PC-3 (cell line): ENCODE results near the gene NELFB. TPM values are rescaled to one million over a fixed set of nuclear protein-coding genes. Genes with fewer than 3 reads are reported as not detected.
A peak's percentile ranks its signal among the peaks of the same experiment; 100 is the strongest.

Experiments used
- ATAC-seq: fragments of 200-7000 bp; cut with Tn5 transposase; 2 replicates; pipeline ENCODE4 v1.9.1; 2020; ENCODE audit warnings: mild to moderate bottlenecking, moderate library complexity
- BruUV-seq: library from RNA; stranded (reverse); fragments of 400-500 nt; replicated peaks from 2 replicates; lab custom pipeline; 2021; lab: Mats Ljungman, UMichigan
- CTCF ChIA-PET: fragments of 300-600 bp; sonication (Branson Sonifier 250); formaldehyde crosslinking; loops from one replicate; lab custom pipeline; 2022; ENCODE audit warnings: antibody characterized with exemption; lab: Charles Lee
- POLR2A ChIA-PET: fragments of 300-600 bp; sonication (Branson Sonifier 250); formaldehyde crosslinking; loops from one replicate; lab custom pipeline; 2022; ENCODE audit warnings: antibody characterized with exemption; ENCODE audit not compliant: unreplicated experiment; lab: Charles Lee
- DNase-seq: peaks from one replicate; pipeline ENCODE4 v3.0.0-alpha.2; 2015
- H2AFZ ChIP-seq: fragments of 300-600 bp; sonication (generic); 2 replicates; pipeline ENCODE4 v1.6.0; 2016; ENCODE audit warnings: antibody characterized with exemption, low read length
- H3F3A ChIP-seq: fragments of 300-600 bp; sonication (generic); one replicate; pipeline ENCODE4 v1.6.0; 2017; ENCODE audit warnings: antibody characterized with exemption, low read length, control low read depth, mild to moderate bottlenecking; ENCODE audit not compliant: unreplicated experiment
- H3K27ac ChIP-seq: fragments of 300-600 bp; sonication (generic); 2 replicates; pipeline ENCODE4 v1.5.1; 2016; ENCODE audit warnings: mild to moderate bottlenecking, low read length
- H3K27me3 ChIP-seq: fragments of 300-600 bp; sonication (generic); 2 replicates; pipeline ENCODE4 v1.6.1; 2016; ENCODE audit warnings: low read length, mixed read lengths
- H3K36me3 ChIP-seq: fragments of 300-600 bp; sonication (generic); 2 replicates; pipeline ENCODE4 v1.6.1; 2016; ENCODE audit warnings: low read depth, mixed run types, low read length, mixed read lengths
- H3K4me1 ChIP-seq: fragments of 300-600 bp; sonication (generic); 2 replicates; pipeline ENCODE4 v1.5.1; 2016; ENCODE audit warnings: low read length; ENCODE audit not compliant: insufficient read depth
- H3K4me2 ChIP-seq: fragments of 300-600 bp; sonication (generic); 2 replicates; pipeline ENCODE4 v1.6.0; 2016; ENCODE audit warnings: low read length
- H3K4me3 ChIP-seq: fragments of 300-600 bp; sonication (generic); 2 replicates; pipeline ENCODE4 v1.5.1; 2016; ENCODE audit warnings: mild to moderate bottlenecking, low read length, mixed read lengths
- H3K79me2 ChIP-seq: fragments of 300-600 bp; sonication (generic); 2 replicates; pipeline ENCODE4 v1.6.1; 2017; ENCODE audit warnings: low read length, mixed read lengths
- H3K9ac ChIP-seq: fragments of 300-600 bp; sonication (generic); 2 replicates; pipeline ENCODE4 v1.6.0; 2016; ENCODE audit warnings: mild to moderate bottlenecking, low read length
- H3K9me2 ChIP-seq: fragments of 300-600 bp; sonication (generic); replicated peaks from 2 replicates; pipeline ENCODE4 v1.6.1; 2016; ENCODE audit warnings: mixed run types, low read length, mixed read lengths
- H3K9me3 ChIP-seq: fragments of 300-600 bp; sonication (generic); 2 replicates; pipeline ENCODE4 v1.6.1; 2016; ENCODE audit warnings: low read length, mixed read lengths
- H4K20me1 ChIP-seq: fragments of 300-600 bp; sonication (generic); 2 replicates; pipeline ENCODE4 v1.6.1; 2016; ENCODE audit warnings: low read length, mixed read lengths
- CTCF ChIP-seq: fragments of 300-600 bp; sonication (generic); conservative IDR thresholded peaks from 2 replicates; pipeline ENCODE4 v1.5.1; 2017; ENCODE audit warnings: antibody characterized with exemption, low read depth, mild to moderate bottlenecking, low read length
- EZH2 ChIP-seq: fragments of 300-600 bp; sonication (generic); IDR thresholded peaks from one replicate; pipeline ENCODE4 v1.6.1; 2017; ENCODE audit warnings: antibody characterized with exemption, mild to moderate bottlenecking, low read length; ENCODE audit not compliant: unreplicated experiment
- EZH2phosphoT487 ChIP-seq: fragments of 300-600 bp; sonication (generic); IDR thresholded peaks from 2 replicates; pipeline ENCODE4 v1.6.1; 2018; ENCODE audit warnings: mild to moderate bottlenecking, antibody characterized with exemption, low read length, borderline replicate concordance
- intact Hi-C: fragments of 100-400 bp; cut with micrococcal nuclease; formaldehyde crosslinking; loops from 2 replicates; pipeline ENCODE4 v1.9.0; 2023
- total RNA-seq: library from RNA; depleted of rRNA; stranded (reverse); fragments of >200 nt; gene quantifications from 2 replicates; pipeline ENCODE4 v1.2.3, GENCODE V29; 2014

Gene NELFB
- total RNA-seq, 1 experiment from 2014 or later = 50.7 TPM

DNA sequence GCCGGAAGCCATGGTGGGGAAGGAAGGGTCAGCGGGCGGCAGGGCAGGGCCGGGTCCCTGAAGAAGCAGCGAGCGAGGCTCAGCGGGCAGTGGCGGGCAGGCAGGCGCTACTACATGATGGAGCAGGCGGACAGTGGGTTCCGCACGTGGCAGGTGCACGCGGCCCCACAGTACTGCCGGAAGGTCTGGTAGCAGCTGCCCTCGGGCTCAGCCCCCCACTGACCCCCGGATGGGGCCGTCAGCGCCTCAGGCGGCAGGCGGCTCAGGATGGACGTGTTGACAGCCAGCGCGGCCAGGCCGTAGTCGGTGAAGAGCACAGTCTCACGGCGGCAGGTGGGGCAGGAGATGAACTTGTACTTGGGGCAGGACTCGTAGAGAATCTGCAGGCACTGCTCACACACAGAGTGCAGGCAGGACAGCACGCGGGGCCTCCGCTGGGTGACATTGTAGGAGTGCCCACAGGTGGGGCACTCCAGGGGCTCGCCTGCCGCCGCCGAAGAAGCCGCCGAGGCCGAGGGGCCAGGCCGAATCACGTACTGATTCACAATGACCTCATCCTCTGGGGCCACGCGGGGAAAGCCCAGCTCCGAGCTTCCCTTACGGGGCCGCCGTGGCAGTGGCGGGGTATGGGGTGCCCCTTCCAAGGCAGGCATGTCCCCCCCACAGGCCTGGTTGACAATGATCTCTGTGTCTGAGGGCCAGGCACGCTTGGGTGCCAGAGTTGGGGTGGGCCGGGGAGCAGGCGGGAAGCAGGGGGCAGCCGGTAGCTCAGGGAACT lies 34.6 kb upstream of the NELFB start:
- Histone ChIP-seq H3K4me3 (no peak overlapping the region), H3K27ac (no peak overlapping the region), H3K9me2 (no peaks in the 10 kb centered on the region), H3K4me2 (no peak overlapping the region), H2AFZ (no peak overlapping the region), H3K36me3 (no peaks in the 10 kb centered on the region), H3K4me1 (peaks cover 40% of the 10 kb centered on the region), H4K20me1 (no peaks in the 10 kb centered on the region), H3K79me2 (peaks cover 14% of the 10 kb centered on the region), H3K9me3 (no peaks in the 10 kb centered on the region), H3F3A (peaks cover 2% of the 10 kb centered on the region), H3K27me3 (no peaks in the 10 kb centered on the region), H3K9ac (no peak overlapping the region)
- CTCF ChIA-PET = no interaction called here
- no peak for TF ChIP-seq CTCF
- POLR2A ChIA-PET = no interaction called here
- TSS peak; percentile 20 for BruUV-seq
- ATAC-seq (no peak), DNase-seq (no peak)
- intact Hi-C loops = no loop called here

DNA sequence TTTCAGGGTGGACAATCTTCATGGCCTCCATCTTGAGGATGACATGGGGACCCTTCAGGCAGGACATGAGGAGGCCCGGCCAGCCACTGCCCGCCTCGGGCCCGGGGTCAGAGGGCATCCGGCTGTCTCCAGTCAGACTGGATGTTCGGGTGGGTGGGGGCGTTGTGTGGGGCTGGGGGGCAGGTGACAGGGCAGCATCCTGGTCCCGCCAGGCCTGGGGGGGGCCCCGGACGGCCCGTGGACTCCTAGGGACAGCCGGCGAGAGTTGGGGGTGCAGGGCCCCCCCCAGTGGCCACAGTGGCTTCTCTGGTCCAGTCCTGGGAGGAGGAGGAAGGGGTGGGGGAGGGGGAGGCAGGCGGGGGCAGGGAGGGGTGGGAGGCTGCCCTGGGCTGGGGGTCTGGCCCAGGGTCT lies 34.0 kb upstream of the NELFB start:
- H4K20me1 ChIP-seq = no peaks in the 10 kb centered on the region
- CTCF ChIA-PET = no interaction called here
- H3K36me3 ChIP-seq = no peaks in the 10 kb centered on the region
- peaks cover 19% of the 10 kb centered on the region for H3K79me2 ChIP-seq
- no peak overlapping the region for H3K4me2 ChIP-seq
- no peak overlapping the region for H3K27ac ChIP-seq
- POLR2A ChIA-PET = no interaction called here
- no peak for ATAC-seq
- intact Hi-C loops = no loop called here
- no peaks in the 10 kb centered on the region for H3K9me3 ChIP-seq
- H3K4me1 ChIP-seq = peaks cover 46% of the 10 kb centered on the region
- H3K9me2 ChIP-seq = no peaks in the 10 kb centered on the region
- H3K9ac ChIP-seq = no peak overlapping the region
- BruUV-seq = no TSS peak
- no peak for DNase-seq
- no peaks in the 10 kb centered on the region for H3K27me3 ChIP-seq
- TF ChIP-seq CTCF = no peak
- TF ChIP-seq EZH2 = no peak
- no peak for TF ChIP-seq EZH2phosphoT487
- H2AFZ ChIP-seq = no peak overlapping the region
- peaks cover 2% of the 10 kb centered on the region for H3F3A ChIP-seq
- no peak overlapping the region for H3K4me3 ChIP-seq

DNA sequence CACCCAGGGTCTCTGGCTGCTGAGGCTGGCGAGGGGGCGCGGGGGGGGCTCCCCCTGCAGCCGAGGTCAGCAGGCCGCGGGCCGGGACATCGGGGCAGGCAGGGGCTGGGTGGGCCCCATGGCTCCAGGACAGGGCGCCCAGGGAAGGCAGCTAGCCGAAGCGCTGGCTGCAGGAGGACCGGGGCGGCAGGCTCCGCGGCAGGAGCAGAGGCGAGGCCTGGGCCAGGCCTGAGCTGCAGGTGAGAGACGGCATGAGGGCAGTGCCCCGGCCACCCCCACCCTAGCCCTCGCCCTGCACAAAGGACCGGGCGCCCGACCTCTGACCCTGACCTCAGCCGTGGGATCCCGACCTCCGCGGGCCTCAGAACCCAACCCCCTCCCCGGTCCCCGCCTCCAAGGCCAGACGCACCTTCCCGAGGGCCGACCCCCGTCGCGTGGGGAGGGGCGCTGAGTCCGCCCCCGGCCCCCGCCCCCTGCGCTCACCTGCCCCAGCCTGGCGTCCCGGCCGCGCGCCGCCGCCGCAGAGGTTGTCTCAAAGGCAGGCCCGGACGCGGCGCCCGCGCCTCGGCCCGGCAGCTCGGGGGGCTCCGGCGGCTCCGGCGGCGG lies 33.5 kb upstream of the NELFB start:
- no peak overlapping the region for H3K27ac ChIP-seq
- peak overlapping the region; percentile 55 for H3K4me3 ChIP-seq
- intact Hi-C loops = no loop called here
- peak overlapping the region; percentile 69 for H3K4me2 ChIP-seq
- POLR2A ChIA-PET = interaction anchor here (0.5 kb wide), 1 partner anchor 157 kb away, joined by 8 read pairs; no protein-coding TSS in a partner anchor
- H4K20me1 ChIP-seq = no peaks in the 10 kb centered on the region
- no peak overlapping the region for H3K9ac ChIP-seq
- no peak for TF ChIP-seq CTCF
- TF ChIP-seq EZH2 = no peak
- TF ChIP-seq EZH2phosphoT487 = no peak
- H3K79me2 ChIP-seq = peaks cover 19% of the 10 kb centered on the region
- no peaks in the 10 kb centered on the region for H3K9me3 ChIP-seq
- H3K27me3 ChIP-seq = no peaks in the 10 kb centered on the region
- no peaks in the 10 kb centered on the region for H3K9me2 ChIP-seq
- H2AFZ ChIP-seq = no peak overlapping the region
- CTCF ChIA-PET = no interaction called here
- H3F3A ChIP-seq = peaks cover 2% of the 10 kb centered on the region
- DNase-seq (no peak), ATAC-seq (no peak)
- no peaks in the 10 kb centered on the region for H3K36me3 ChIP-seq
- BruUV-seq = no TSS peak
- peaks cover 50% of the 10 kb centered on the region for H3K4me1 ChIP-seq
